Neuronal stem cell (in vitro differentiated cells): ENCODE data around the gene CFAP97D2.

Experiments
- DNase-seq: peaks from one replicate; pipeline ENCODE4 v3.0.0-alpha.2; 2013; ENCODE audit warnings: low spot score
- H2AFZ ChIP-seq: one replicate; pipeline ENCODE4 v1.6.1; 2013; ENCODE audit warnings: mild to moderate bottlenecking, low read length, inconsistent platforms
- H2AK5ac ChIP-seq: 2 replicates; pipeline ENCODE4 v1.6.1; 2013; ENCODE audit warnings: low read depth, mild to moderate bottlenecking, inconsistent platforms, low read length, moderate library complexity, mixed read lengths
- H2BK120ac ChIP-seq: 2 replicates; pipeline ENCODE4 v1.6.1; 2013; ENCODE audit warnings: low read depth, mild to moderate bottlenecking, inconsistent platforms, low read length, moderate library complexity, mixed read lengths
- H2BK12ac ChIP-seq: one replicate; pipeline ENCODE4 v1.6.1; 2013; ENCODE audit warnings: low read length, inconsistent platforms
- H2BK15ac ChIP-seq: 2 replicates; pipeline ENCODE4 v1.6.1; 2013; ENCODE audit warnings: mild to moderate bottlenecking, low read length, inconsistent platforms, mixed read lengths
- H2BK5ac ChIP-seq: one replicate; pipeline ENCODE4 v1.6.1; 2013; ENCODE audit warnings: inconsistent platforms, mild to moderate bottlenecking, low read length, moderate library complexity
- H3K14ac ChIP-seq: one replicate; pipeline ENCODE4 v1.6.1; 2013; ENCODE audit warnings: low read length, inconsistent platforms
- H3K18ac ChIP-seq: 2 replicates; pipeline ENCODE4 v1.6.1; 2013; ENCODE audit warnings: low read length, inconsistent platforms
- H3K23ac ChIP-seq: 2 replicates; pipeline ENCODE4 v1.6.1; 2013; ENCODE audit warnings: low read depth, mild to moderate bottlenecking, mixed read lengths, low read length, inconsistent platforms; ENCODE audit not compliant: poor library complexity
- H3K27ac ChIP-seq: replicated peaks from 3 replicates; pipeline ENCODE4 v1.5.1; 2013; ENCODE audit warnings: low read length, inconsistent platforms
- H3K27me3 ChIP-seq, 3 experiments: 2 replicates each; pipeline ENCODE4 v1.6.1; 2013; ENCODE audit warnings: low read length in 3 of 3, mild to moderate bottlenecking in 2 of 3, inconsistent platforms in 1 of 3, low read depth in 1 of 3, mixed read lengths in 1 of 3, moderate library complexity in 1 of 3; ENCODE audit not compliant: control insufficient read depth in 3 of 3, insufficient read depth in 3 of 3
- H3K36me3 ChIP-seq, 2 donors: replicated peaks in 1 of 2; 2 replicates each; pipeline ENCODE4 v1.6.1; 2013; ENCODE audit warnings: low read length in 2 of 2; ENCODE audit not compliant: control insufficient read depth in 2 of 2, insufficient read depth in 2 of 2
- H3K4ac ChIP-seq: 2 replicates; pipeline ENCODE4 v1.6.1; 2013; ENCODE audit warnings: inconsistent platforms, mild to moderate bottlenecking, low read length, moderate library complexity
- H3K4me1 ChIP-seq, 2 donors: 1 replicate in 1 of 2; 2 replicates in 1 of 2; pipeline ENCODE4 v1.6.1; 2013; ENCODE audit warnings: low read length in 2 of 2, low read depth in 1 of 2; ENCODE audit not compliant: control insufficient read depth in 2 of 2, insufficient read depth in 1 of 2
- H3K4me2 ChIP-seq: one replicate; pipeline ENCODE4 v1.6.1; 2013; ENCODE audit warnings: mild to moderate bottlenecking, low read length, inconsistent platforms; ENCODE audit not compliant: insufficient read depth, poor library complexity, severe bottlenecking
- H3K4me3 ChIP-seq, 2 donors: 2 replicates each; pipeline ENCODE4 v1.5.1; 2013; ENCODE audit warnings: low read length in 2 of 2, mild to moderate bottlenecking in 2 of 2, inconsistent platforms in 1 of 2, moderate library complexity in 1 of 2
- H3K79me1 ChIP-seq: one replicate; pipeline ENCODE4 v1.6.1; 2013; ENCODE audit warnings: low read depth, mild to moderate bottlenecking, inconsistent platforms, low read length, moderate library complexity
- H3K9ac ChIP-seq: one replicate; pipeline ENCODE4 v1.6.1; 2013; ENCODE audit warnings: mild to moderate bottlenecking, low read depth, low read length, inconsistent platforms; ENCODE audit not compliant: poor library complexity
- H3K9me3 ChIP-seq, 2 donors: replicated peaks in 1 of 2; 2 replicates each; pipeline versions ENCODE3 to v1.6.1; 2013; ENCODE audit warnings: low read length in 2 of 2, mild to moderate bottlenecking in 2 of 2, inconsistent platforms in 1 of 2, low read depth in 1 of 2, mixed read lengths in 1 of 2, moderate library complexity in 1 of 2; ENCODE audit not compliant: control insufficient read depth in 2 of 2, insufficient read depth in 1 of 2
- H4K8ac ChIP-seq: one replicate; pipeline ENCODE4 v1.6.1; 2013; ENCODE audit warnings: low read depth, mild to moderate bottlenecking, inconsistent platforms, low read length, moderate library complexity
- H4K91ac ChIP-seq: one replicate; pipeline ENCODE4 v1.6.1; 2013; ENCODE audit warnings: low read length, low read depth, mild to moderate bottlenecking, inconsistent platforms; ENCODE audit not compliant: poor library complexity
- WGBS, 2 donors: extraction: QIAGEN DNeasy Blood & Tissue Kit; methylation state at CpG; one replicate each; pipeline ENCODE4 v1.1.7; 2013; ENCODE audit warnings: missing lambda C conversion rate in 2 of 2, mixed read lengths in 1 of 2; ENCODE audit not compliant: insufficient read length in 2 of 2, insufficient replicate concordance in 1 of 2; ENCODE audit errors: extremely low coverage in 2 of 2; 5-methylcytosine and 5-hydroxymethylcytosine counted together

CFAP97D2 gene

GRCh38 chr13:114167885-114168284 lies 11.2 kb upstream of the CFAP97D2 start:
- Histone ChIP-seq H2BK15ac (no peak overlapping the region), H3K36me3 (no peaks in the 10 kb centered on the region), H2BK12ac (no peak overlapping the region), H3K23ac (no peak overlapping the region), H3K4me2 (no peak overlapping the region), H4K8ac (no peak overlapping the region), H3K27ac (no peak overlapping the region), H3K79me1 (no peaks in the 10 kb centered on the region), H3K18ac (no peak overlapping the region), H2BK120ac (no peak overlapping the region), H3K4me1 (peaks cover 2 to 5% of the 10 kb centered on the region in 2 donors), H2BK5ac (no peak overlapping the region), H3K4ac (no peak overlapping the region), H2AFZ (peak overlapping the region; percentile 77), H4K91ac (no peak overlapping the region), H3K9me3 (peaks cover 0 to 2% of the 10 kb centered on the region in 2 donors), H3K4me3 (no peak overlapping the region), H3K9ac (no peak overlapping the region), H2AK5ac (no peak overlapping the region), H3K27me3 (peaks cover 0 to 3% (median 0%) of the 10 kb centered on the region in 3 experiments), H3K14ac (no peak overlapping the region)
- no peak for DNase-seq
- no CpG with 5 or more reads among the region's 5 CpGs for WGBS, 2 donors

- no peak overlapping the region for H3K18ac ChIP-seq
- H2BK15ac ChIP-seq = no peak overlapping the region
- no peak overlapping the region for H4K91ac ChIP-seq
- H3K4ac ChIP-seq = no peak overlapping the region
- H3K4me1 ChIP-seq = peaks cover 0 to 2% of the 10 kb centered on the region in 2 donors
- H2BK5ac ChIP-seq = no peak overlapping the region
- H3K27me3 ChIP-seq = peaks cover 0 to 8% (median 0%) of the 10 kb centered on the region in 3 experiments
- no peak overlapping the region for H2BK12ac ChIP-seq
- no peak overlapping the region for H3K27ac ChIP-seq
- no peak overlapping the region for H3K14ac ChIP-seq
- no peak overlapping the region for H4K8ac ChIP-seq
- H3K9ac ChIP-seq = no peak overlapping the region
- H3K9me3 ChIP-seq = peaks cover 4 to 11% of the 10 kb centered on the region in 2 donors
- H2BK120ac ChIP-seq = no peak overlapping the region
- no peak overlapping the region for H3K4me2 ChIP-seq
- no peak overlapping the region for H3K4me3 ChIP-seq
- no CpG with 5 or more reads among the region's 3 CpGs for WGBS, 2 donors
- no peak overlapping the region for H2AK5ac ChIP-seq
- DNase-seq = no peak
- H2AFZ ChIP-seq = no peak overlapping the region
- no peaks in the 10 kb centered on the region for H3K79me1 ChIP-seq
- H3K36me3 ChIP-seq = no peaks in the 10 kb centered on the region
- H3K23ac ChIP-seq = no peak overlapping the region
These were observed 5.8 kb upstream of the CFAP97D2 start for GRCh38 chr13:114173272-114173671.

- Histone ChIP-seq H4K8ac (no peak overlapping the region), H3K14ac (no peak overlapping the region), H3K4me3 (no peak overlapping the region), H3K18ac (no peak overlapping the region), H2BK120ac (no peak overlapping the region), H3K27ac (no peak overlapping the region), H3K79me1 (no peaks in the 10 kb centered on the region), H3K27me3 (peaks cover 0 to 8% (median 0%) of the 10 kb centered on the region in 3 experiments), H2BK15ac (no peak overlapping the region), H3K4ac (no peak overlapping the region), H3K36me3 (no peaks in the 10 kb centered on the region), H2AFZ (no peak overlapping the region), H3K23ac (no peak overlapping the region), H2BK12ac (no peak overlapping the region), H2BK5ac (no peak overlapping the region), H4K91ac (no peak overlapping the region), H3K4me1 (peaks cover under 1 to 2% of the 10 kb centered on the region in 2 donors), H2AK5ac (no peak overlapping the region), H3K4me2 (no peak overlapping the region), H3K9ac (no peak overlapping the region), H3K9me3 (peaks cover 4 to 11% of the 10 kb centered on the region in 2 donors)
- WGBS, 2 donors = no CpG with 5 or more reads among the region's 1 CpG
- DNase-seq = no peak
These were observed 5.3 kb upstream of the CFAP97D2 start for GRCh38 chr13:114173745-114174144.

- Histone ChIP-seq H3K4ac (no peak overlapping the region), H3K4me2 (no peak overlapping the region), H4K8ac (no peak overlapping the region), H2AK5ac (no peak overlapping the region), H3K4me3 (no peak overlapping the region), H2BK12ac (no peak overlapping the region), H2BK15ac (no peak overlapping the region), H3K9ac (no peak overlapping the region), H3K27ac (no peak overlapping the region), H3K27me3 (peaks cover 0 to 8% (median 0%) of the 10 kb centered on the region in 3 experiments), H3K79me1 (no peaks in the 10 kb centered on the region), H3K18ac (no peak overlapping the region), H3K4me1 (peaks cover 6 to 7% of the 10 kb centered on the region in 2 donors), H2AFZ (no peak overlapping the region), H4K91ac (no peak overlapping the region), H3K9me3 (peaks cover 4 to 11% of the 10 kb centered on the region in 2 donors), H3K36me3 (no peaks in the 10 kb centered on the region), H3K14ac (no peak overlapping the region), H3K23ac (no peak overlapping the region), H2BK5ac (no peak overlapping the region), H2BK120ac (no peak overlapping the region)
- WGBS, 2 donors = no CpG with 5 or more reads among the region's 3 CpGs
- DNase-seq = no peak
These were observed 4.5 kb upstream of the CFAP97D2 start for GRCh38 chr13:114174529-114174961.
